Measurements from ENCODE around the gene CAPZA2.

The CAPZA2 gene

GRCh38 chr7:116929021-116929420 lies 66.6 kb downstream of the CAPZA2 start:
- H3K18ac ChIP-seq (ENCODE audit: low read length) = no peak overlapping the region
- H3K4me3 ChIP-seq (ENCODE audit: low read length in 2 of 2) = no peak overlapping the region
- H3K4ac ChIP-seq (ENCODE audit: low read length) = no peak overlapping the region
- H4K8ac ChIP-seq (ENCODE audit: low read depth, low read length) = no peak overlapping the region
- no peak overlapping the region for H3K23ac ChIP-seq (ENCODE audit: low read depth, low read length, poor library complexity)
- H2BK120ac ChIP-seq (ENCODE audit: low read depth, low read length) = no peak overlapping the region
- DNase-seq (ENCODE audit: low spot score) = no peak
- H3K14ac ChIP-seq (ENCODE audit: low read length) = no peak overlapping the region
- H4K91ac ChIP-seq (ENCODE audit: low read depth, low read length, poor library complexity) = no peak overlapping the region
- H3K27ac ChIP-seq (replicated peaks; ENCODE audit: low read length) = no peak overlapping the region
- H3K4me1 ChIP-seq (ENCODE audit: control insufficient read depth in 2 of 2, insufficient read depth in 1 of 2, low read depth in 1 of 2, low read length in 2 of 2) = no peaks in the 10 kb centered on the region
- WGBS, 2 donors (ENCODE audit: extremely low coverage in 2 of 2, insufficient read length in 2 of 2, insufficient replicate concordance in 1 of 2) = no CpG with 5 or more reads among the region's 3 CpGs
- no peak overlapping the region for H3K9ac ChIP-seq (ENCODE audit: low read depth, low read length, poor library complexity)
- no peaks in the 10 kb centered on the region for H3K79me1 ChIP-seq (ENCODE audit: low read depth, low read length)
- H2AFZ ChIP-seq (ENCODE audit: low read length) = no peak overlapping the region
- H3K9me3 ChIP-seq (replicated peaks in 1 of 2; ENCODE audit: control insufficient read depth in 2 of 2, insufficient read depth in 1 of 2, low read depth in 1 of 2, low read length in 2 of 2) = no peaks in the 10 kb centered on the region
- H2BK12ac ChIP-seq (ENCODE audit: low read length) = no peak overlapping the region
- H2BK5ac ChIP-seq (ENCODE audit: low read length) = no peak overlapping the region
- H3K4me2 ChIP-seq (ENCODE audit: insufficient read depth, low read length, poor library complexity, severe bottlenecking) = no peak overlapping the region
- no peaks in the 10 kb centered on the region for H3K36me3 ChIP-seq (replicated peaks in 1 of 2; ENCODE audit: control insufficient read depth in 2 of 2, insufficient read depth in 2 of 2, low read length in 2 of 2)
- no peak overlapping the region for H2AK5ac ChIP-seq (ENCODE audit: low read depth, low read length)
- no peak overlapping the region for H2BK15ac ChIP-seq (ENCODE audit: low read length)
- no peaks in the 10 kb centered on the region for H3K27me3 ChIP-seq (ENCODE audit: control insufficient read depth in 3 of 3, insufficient read depth in 3 of 3, low read depth in 1 of 3, low read length in 3 of 3)

- H3K36me3 ChIP-seq (replicated peaks in 1 of 2; ENCODE audit: control insufficient read depth in 2 of 2, insufficient read depth in 2 of 2, low read length in 2 of 2) = no peaks in the 10 kb centered on the region
- H3K4me3 ChIP-seq (ENCODE audit: low read length in 2 of 2) = no peak overlapping the region
- no peaks in the 10 kb centered on the region for H3K9me3 ChIP-seq (replicated peaks in 1 of 2; ENCODE audit: control insufficient read depth in 2 of 2, insufficient read depth in 1 of 2, low read depth in 1 of 2, low read length in 2 of 2)
- no peak overlapping the region for H4K8ac ChIP-seq (ENCODE audit: low read depth, low read length)
- no peak overlapping the region for H3K27ac ChIP-seq (replicated peaks; ENCODE audit: low read length)
- no peak overlapping the region for H3K23ac ChIP-seq (ENCODE audit: low read depth, low read length, poor library complexity)
- peak; percentile 72 for DNase-seq (ENCODE audit: low spot score)
- no peak overlapping the region for H2BK12ac ChIP-seq (ENCODE audit: low read length)
- H3K4me2 ChIP-seq (ENCODE audit: insufficient read depth, low read length, poor library complexity, severe bottlenecking) = no peak overlapping the region
- peak overlapping the region; percentile 48 for H2AFZ ChIP-seq (ENCODE audit: low read length)
- H3K18ac ChIP-seq (ENCODE audit: low read length) = no peak overlapping the region
- no peak overlapping the region for H2BK5ac ChIP-seq (ENCODE audit: low read length)
- H2AK5ac ChIP-seq (ENCODE audit: low read depth, low read length) = no peak overlapping the region
- no peaks in the 10 kb centered on the region for H3K4me1 ChIP-seq (ENCODE audit: control insufficient read depth in 2 of 2, insufficient read depth in 1 of 2, low read depth in 1 of 2, low read length in 2 of 2)
- H4K91ac ChIP-seq (ENCODE audit: low read depth, low read length, poor library complexity) = no peak overlapping the region
- H3K9ac ChIP-seq (ENCODE audit: low read depth, low read length, poor library complexity) = no peak overlapping the region
- H2BK15ac ChIP-seq (ENCODE audit: low read length) = no peak overlapping the region
- no CpG with 5 or more reads among the region's 25 CpGs for whole genome bisulfite sequencing, 2 donors (ENCODE audit: extremely low coverage in 2 of 2, insufficient read length in 2 of 2, insufficient replicate concordance in 1 of 2)
- no peak overlapping the region for H3K4ac ChIP-seq (ENCODE audit: low read length)
- no peaks in the 10 kb centered on the region for H3K79me1 ChIP-seq (ENCODE audit: low read depth, low read length)
- H3K14ac ChIP-seq (ENCODE audit: low read length) = no peak overlapping the region
- no peaks in the 10 kb centered on the region for H3K27me3 ChIP-seq (ENCODE audit: control insufficient read depth in 3 of 3, insufficient read depth in 3 of 3, low read depth in 1 of 3, low read length in 3 of 3)
- no peak overlapping the region for H2BK120ac ChIP-seq (ENCODE audit: low read depth, low read length)
These were observed 67.8 kb downstream of the CAPZA2 start for GRCh38 chr7:116929914-116930913.

- H3K27ac ChIP-seq (replicated peaks; ENCODE audit: low read length) = no peak overlapping the region
- no peak overlapping the region for H2BK120ac ChIP-seq (ENCODE audit: low read depth, low read length)
- WGBS, 2 donors (ENCODE audit: extremely low coverage in 2 of 2, insufficient read length in 2 of 2, insufficient replicate concordance in 1 of 2) = no CpG with 5 or more reads among the region's 7 CpGs
- H2BK12ac ChIP-seq (ENCODE audit: low read length) = no peak overlapping the region
- H3K36me3 ChIP-seq (replicated peaks in 1 of 2; ENCODE audit: control insufficient read depth in 2 of 2, insufficient read depth in 2 of 2, low read length in 2 of 2) = no peaks in the 10 kb centered on the region
- no peak overlapping the region for H3K4me3 ChIP-seq (ENCODE audit: low read length in 2 of 2)
- no peak overlapping the region for H2AFZ ChIP-seq (ENCODE audit: low read length)
- H3K4me2 ChIP-seq (ENCODE audit: insufficient read depth, low read length, poor library complexity, severe bottlenecking) = no peak overlapping the region
- no peaks in the 10 kb centered on the region for H3K27me3 ChIP-seq (ENCODE audit: control insufficient read depth in 3 of 3, insufficient read depth in 3 of 3, low read depth in 1 of 3, low read length in 3 of 3)
- H3K23ac ChIP-seq (ENCODE audit: low read depth, low read length, poor library complexity) = no peak overlapping the region
- no peak overlapping the region for H4K8ac ChIP-seq (ENCODE audit: low read depth, low read length)
- no peaks in the 10 kb centered on the region for H3K9me3 ChIP-seq (replicated peaks in 1 of 2; ENCODE audit: control insufficient read depth in 2 of 2, insufficient read depth in 1 of 2, low read depth in 1 of 2, low read length in 2 of 2)
- H2BK15ac ChIP-seq (ENCODE audit: low read length) = no peak overlapping the region
- no peak overlapping the region for H3K18ac ChIP-seq (ENCODE audit: low read length)
- H3K9ac ChIP-seq (ENCODE audit: low read depth, low read length, poor library complexity) = no peak overlapping the region
- H4K91ac ChIP-seq (ENCODE audit: low read depth, low read length, poor library complexity) = no peak overlapping the region
- no peaks in the 10 kb centered on the region for H3K79me1 ChIP-seq (ENCODE audit: low read depth, low read length)
- no peak for DNase-seq (ENCODE audit: low spot score)
- no peak overlapping the region for H3K14ac ChIP-seq (ENCODE audit: low read length)
- no peak overlapping the region for H3K4ac ChIP-seq (ENCODE audit: low read length)
- H3K4me1 ChIP-seq (ENCODE audit: control insufficient read depth in 2 of 2, insufficient read depth in 1 of 2, low read depth in 1 of 2, low read length in 2 of 2) = no peaks in the 10 kb centered on the region
- no peak overlapping the region for H2BK5ac ChIP-seq (ENCODE audit: low read length)
- no peak overlapping the region for H2AK5ac ChIP-seq (ENCODE audit: low read depth, low read length)
These were observed 70.2 kb downstream of the CAPZA2 start for GRCh38 chr7:116932566-116932965.

- Histone ChIP-seq H2AFZ (ENCODE audit: low read length) (no peak overlapping the region), H3K9me3 (replicated peaks in 1 of 2; ENCODE audit: control insufficient read depth in 2 of 2, insufficient read depth in 1 of 2, low read depth in 1 of 2, low read length in 2 of 2) (no peaks in the 10 kb centered on the region), H2BK15ac (ENCODE audit: low read length) (no peak overlapping the region), H3K18ac (ENCODE audit: low read length) (no peak overlapping the region), H3K9ac (ENCODE audit: low read depth, low read length, poor library complexity) (no peak overlapping the region), H3K23ac (ENCODE audit: low read depth, low read length, poor library complexity) (no peak overlapping the region), H2BK120ac (ENCODE audit: low read depth, low read length) (no peak overlapping the region), H2AK5ac (ENCODE audit: low read depth, low read length) (no peak overlapping the region), H3K4me1 (ENCODE audit: control insufficient read depth in 2 of 2, insufficient read depth in 1 of 2, low read depth in 1 of 2, low read length in 2 of 2) (no peaks in the 10 kb centered on the region), H3K27ac (replicated peaks; ENCODE audit: low read length) (no peak overlapping the region), H2BK5ac (ENCODE audit: low read length) (no peak overlapping the region), H3K4me3 (ENCODE audit: low read length in 2 of 2) (no peak overlapping the region), H3K4me2 (ENCODE audit: insufficient read depth, low read length, poor library complexity, severe bottlenecking) (no peak overlapping the region), H3K4ac (ENCODE audit: low read length) (no peak overlapping the region), H3K79me1 (ENCODE audit: low read depth, low read length) (no peaks in the 10 kb centered on the region), H2BK12ac (ENCODE audit: low read length) (no peak overlapping the region), H3K36me3 (replicated peaks in 1 of 2; ENCODE audit: control insufficient read depth in 2 of 2, insufficient read depth in 2 of 2, low read length in 2 of 2) (no peaks in the 10 kb centered on the region), H3K27me3 (ENCODE audit: control insufficient read depth in 3 of 3, insufficient read depth in 3 of 3, low read depth in 1 of 3, low read length in 3 of 3) (no peaks in the 10 kb centered on the region), H4K8ac (ENCODE audit: low read depth, low read length) (no peak overlapping the region), H4K91ac (ENCODE audit: low read depth, low read length, poor library complexity) (no peak overlapping the region), H3K14ac (ENCODE audit: low read length) (no peak overlapping the region)
- no peak for DNase-seq (ENCODE audit: low spot score)
- WGBS, 2 donors (ENCODE audit: extremely low coverage in 2 of 2, insufficient read length in 2 of 2, insufficient replicate concordance in 1 of 2) = no CpG with 5 or more reads among the region's 3 CpGs
These were observed 71.1 kb downstream of the CAPZA2 start for GRCh38 chr7:116933465-116933864.
